ENCODE data around the gene SND1. TPM values are rescaled to one million over a fixed set of nuclear protein-coding genes. Genes with fewer than 3 reads are reported as not detected.

SND1 gene
- polyA plus RNA-seq, 3 donors: 46.5 to 97.3 (median 79.8) TPM

- H3K9me3 Mint-ChIP-seq: peaks cover 0 to 16% (median 9%) of the 10 kb centered on the region in 7 donors
- peak overlapping the region in 1 of 7 donors; percentile 8 for H3K27ac Mint-ChIP-seq
- Histone ChIP-seq H3K79me2 (ENCODE audit: insufficient read depth, low read length) (no peaks in the 10 kb centered on the region), H3K4me1 (ENCODE audit: control insufficient read depth in 1 of 2, insufficient read depth in 2 of 2, low read length in 2 of 2) (peaks cover 32 to 35% of the 10 kb centered on the region in 2 donors), H3K27ac (ENCODE audit: low read depth in 1 of 2, low read length in 2 of 2) (no peak overlapping the region), H3K4me3 (replicated peaks in 1 of 3; ENCODE audit: low read depth in 2 of 3, low read length in 3 of 3) (peak overlapping the region in 2 of 3 experiments; percentile 21 to 73), H3K4me2 (replicated peaks; ENCODE audit: extremely low read depth, low read length, poor library complexity, severe bottlenecking) (peak overlapping the region; percentile 78), H4K20me1 (ENCODE audit: insufficient read depth, low read length) (no peaks in the 10 kb centered on the region), H3K27me3 (ENCODE audit: control insufficient read depth in 2 of 2, insufficient read depth in 2 of 2, low read length in 2 of 2) (peaks cover 33 to 45% of the 10 kb centered on the region in 2 donors), H3K9ac (ENCODE audit: insufficient read depth, low read length, poor library complexity, severe bottlenecking) (no peak overlapping the region), H2AFZ (ENCODE audit: insufficient read depth, low read depth, low read length, poor library complexity, severe bottlenecking) (peak overlapping the region; percentile 76), H3K36me3 (replicated peaks in 1 of 2; ENCODE audit: control insufficient read depth in 1 of 2, insufficient read depth in 2 of 2, low read length in 2 of 2) (no peaks in the 10 kb centered on the region), H3K9me3 (replicated peaks in 1 of 2; ENCODE audit: control insufficient read depth in 1 of 2, insufficient read depth in 1 of 2, low read length in 2 of 2) (no peaks in the 10 kb centered on the region)
- intact Hi-C loops (cut with micrococcal nuclease): loop anchor here (1.0 to 2.0 kb wide), 2 partner anchors 74 to 75 kb away; no protein-coding TSS in a partner anchor
- no CpG with 5 or more reads among the region's 6 CpGs for WGBS (ENCODE audit: insufficient coverage)
- H3K4me3 Mint-ChIP-seq: peak overlapping the region; percentile 70 to 92
- DNase-seq: no peak
- peaks cover 36% of the 10 kb centered on the region for H3K4me1 Mint-ChIP-seq
- H3K36me3 Mint-ChIP-seq: peaks cover 7 to 14% of the 10 kb centered on the region in 2 donors
- H3K27me3 Mint-ChIP-seq (ENCODE audit: low read depth in 3 of 3): peaks cover 52 to 66% (median 59%) of the 10 kb centered on the region in 3 donors
- no peak for TF ChIP-seq CTCF (IDR thresholded peaks at IDR 0.05)
Observed at GRCh38 chr7:128135159-128135514, 483.1 kb downstream of the SND1 start.

- peaks cover 56 to 70% (median 61%) of the 10 kb centered on the region in 3 donors for H3K27me3 Mint-ChIP-seq (ENCODE audit: low read depth in 3 of 3)
Observed at GRCh38 chr7:128135515-128136214, 483.7 kb downstream of the SND1 start.

More at GRCh38 chr7:128135515-128136214, 483.7 kb downstream of the SND1 start:
- H3K36me3 ChIP-seq (replicated peaks in 1 of 2; ENCODE audit: control insufficient read depth in 1 of 2, insufficient read depth in 2 of 2, low read length in 2 of 2): no peaks in the 10 kb centered on the region
- peak; percentile 99 for TF ChIP-seq CTCF (IDR thresholded peaks at IDR 0.05)
- Mint-ChIP-seq H3K27ac (peak overlapping the region in 4 of 7 donors; percentile 24 to 69 (median 42)), H3K9me3 (peaks cover 0 to 16% (median 13%) of the 10 kb centered on the region in 7 donors), H3K36me3 (peaks cover 7 to 14% of the 10 kb centered on the region in 2 donors), H3K4me1 (peaks cover 36% of the 10 kb centered on the region), H3K4me3 (peak overlapping the region; percentile 76 to 92)
- no peaks in the 10 kb centered on the region for H3K79me2 ChIP-seq (ENCODE audit: insufficient read depth, low read length)
- WGBS (ENCODE audit: insufficient coverage): under 1% methylated on average over 47 of the region's 57 CpGs
- H3K27me3 ChIP-seq (ENCODE audit: control insufficient read depth in 2 of 2, insufficient read depth in 2 of 2, low read length in 2 of 2): peaks cover 33 to 45% of the 10 kb centered on the region in 2 donors
- H3K4me1 ChIP-seq (ENCODE audit: control insufficient read depth in 1 of 2, insufficient read depth in 2 of 2, low read length in 2 of 2): peaks cover 32 to 35% of the 10 kb centered on the region in 2 donors
- intact Hi-C loops (cut with micrococcal nuclease): loop anchor here (1.0 to 2.0 kb wide), 2 partner anchors 73 to 75 kb away; no protein-coding TSS in a partner anchor
- H4K20me1 ChIP-seq (ENCODE audit: insufficient read depth, low read length): no peaks in the 10 kb centered on the region
- peak overlapping the region; percentile 78 for H3K4me2 ChIP-seq (replicated peaks; ENCODE audit: extremely low read depth, low read length, poor library complexity, severe bottlenecking)
- H3K4me3 ChIP-seq (replicated peaks in 1 of 3; ENCODE audit: low read depth in 2 of 3, low read length in 3 of 3): peak overlapping the region; percentile 36 to 73 (median 48)
- H3K27ac ChIP-seq (ENCODE audit: low read depth in 1 of 2, low read length in 2 of 2): no peak overlapping the region
- peak; percentile 18 to 50 (median 46) for DNase-seq
- peak overlapping the region; percentile 76 for H2AFZ ChIP-seq (ENCODE audit: insufficient read depth, low read depth, low read length, poor library complexity, severe bottlenecking)
- H3K9ac ChIP-seq (ENCODE audit: insufficient read depth, low read length, poor library complexity, severe bottlenecking): peak overlapping the region; percentile 47
- H3K9me3 ChIP-seq (replicated peaks in 1 of 2; ENCODE audit: control insufficient read depth in 1 of 2, insufficient read depth in 1 of 2, low read length in 2 of 2): no peaks in the 10 kb centered on the region

Data from CD14-positive monocyte (primary cell).